ENCODE results near the gene HHAT. TPM values are rescaled to one million over a fixed set of nuclear protein-coding genes. Genes with fewer than 3 reads are reported as not detected.

HHAT gene
- total RNA-seq, 2 donors from 2014 or later: 4.5 to 4.6 TPM

- Histone ChIP-seq H3K27me3 (replicated peaks; ENCODE audit: insufficient read depth) (no peaks in the 10 kb centered on the region), H3K27ac (no peak overlapping the region), H3K9me3 (no peaks in the 10 kb centered on the region), H3K36me3 (no peaks in the 10 kb centered on the region), H3K4me3 (no peak overlapping the region), H3K4me1 (ENCODE audit: control insufficient read depth in 1 of 2, low read depth in 2 of 2) (peaks cover 0 to 18% of the 10 kb centered on the region in 2 donors)
- no peak for TF ChIP-seq CTCF (IDR thresholded peaks at IDR 0.05)
- ATAC-seq (ENCODE audit: insufficient number of reproducible peaks, low FRiP score, low read depth) (no peak), DNase-seq (ENCODE audit: low spot score) (no peak)
Measured at GRCh38 chr1:210374600-210374953, 45.9 kb downstream of the HHAT start.

- no peak for TF ChIP-seq CTCF (IDR thresholded peaks at IDR 0.05)
- no peaks in the 10 kb centered on the region for H3K27me3 ChIP-seq (replicated peaks; ENCODE audit: insufficient read depth)
- no peak for ATAC-seq (ENCODE audit: insufficient number of reproducible peaks, low FRiP score, low read depth)
- no peak overlapping the region for H3K27ac ChIP-seq
- no peaks in the 10 kb centered on the region for H3K9me3 ChIP-seq
- H3K4me3 ChIP-seq: no peak overlapping the region
- H3K36me3 ChIP-seq: no peaks in the 10 kb centered on the region
- peaks cover 0 to 18% of the 10 kb centered on the region in 2 donors for H3K4me1 ChIP-seq (ENCODE audit: control insufficient read depth in 1 of 2, low read depth in 2 of 2)
- DNase-seq (ENCODE audit: low spot score): no peak
Measured at GRCh38 chr1:210376836-210377372, 48.2 kb downstream of the HHAT start.

GRCh38 chr1:210377731-210378333, 49.1 kb downstream of the HHAT start:
- H3K36me3 ChIP-seq: no peaks in the 10 kb centered on the region
- H3K9me3 ChIP-seq: no peaks in the 10 kb centered on the region
- no peak overlapping the region for H3K4me3 ChIP-seq
- no peak for TF ChIP-seq CTCF (IDR thresholded peaks at IDR 0.05)
- H3K27me3 ChIP-seq (replicated peaks; ENCODE audit: insufficient read depth): no peaks in the 10 kb centered on the region
- no peak overlapping the region for H3K27ac ChIP-seq
- ATAC-seq (ENCODE audit: insufficient number of reproducible peaks, low FRiP score, low read depth) (no peak), DNase-seq (ENCODE audit: low spot score) (no peak)
- H3K4me1 ChIP-seq (ENCODE audit: control insufficient read depth in 1 of 2, low read depth in 2 of 2): peaks cover 0 to 18% of the 10 kb centered on the region in 2 donors

- DNase-seq (ENCODE audit: low spot score) (no peak), ATAC-seq (ENCODE audit: insufficient number of reproducible peaks, low FRiP score, low read depth) (no peak)
- no peak overlapping the region for H3K27ac ChIP-seq
- peaks cover 0 to 10% of the 10 kb centered on the region in 2 donors for H3K4me1 ChIP-seq (ENCODE audit: control insufficient read depth in 1 of 2, low read depth in 2 of 2)
- no peaks in the 10 kb centered on the region for H3K27me3 ChIP-seq (replicated peaks; ENCODE audit: insufficient read depth)
- H3K36me3 ChIP-seq: no peaks in the 10 kb centered on the region
- no peak for TF ChIP-seq CTCF (IDR thresholded peaks at IDR 0.05)
- no peaks in the 10 kb centered on the region for H3K9me3 ChIP-seq
- no peak overlapping the region for H3K4me3 ChIP-seq
Measured at GRCh38 chr1:210378736-210379135, 50.0 kb downstream of the HHAT start.

- H3K27ac ChIP-seq: no peak overlapping the region
- ATAC-seq (ENCODE audit: insufficient number of reproducible peaks, low FRiP score, low read depth): no peak
- H3K4me1 ChIP-seq (ENCODE audit: control insufficient read depth in 1 of 2, low read depth in 2 of 2): peaks cover 0 to 10% of the 10 kb centered on the region in 2 donors
- no peak for DNase-seq (ENCODE audit: low spot score)
- H3K27me3 ChIP-seq (replicated peaks; ENCODE audit: insufficient read depth): no peaks in the 10 kb centered on the region
- no peaks in the 10 kb centered on the region for H3K9me3 ChIP-seq
- H3K4me3 ChIP-seq: no peak overlapping the region
- no peaks in the 10 kb centered on the region for H3K36me3 ChIP-seq
- TF ChIP-seq CTCF (IDR thresholded peaks at IDR 0.05): no peak
Measured at GRCh38 chr1:210381934-210382333, 53.2 kb downstream of the HHAT start.

Data from thoracic aorta (tissue), 2 donors.